Caco-2 (cell line): ENCODE measurements around the gene UBL4B. TPM values are rescaled to one million over a fixed set of nuclear protein-coding genes. Genes with fewer than 3 reads are reported as not detected.

Experiments used
- BruUV-seq: library from RNA; stranded (reverse); fragments of 400-500 nt; replicated peaks from 2 replicates; lab custom pipeline; 2021; lab: Mats Ljungman, UMichigan
- CTCF ChIA-PET: fragments of 300-600 bp; sonication (Branson Sonifier 250); formaldehyde crosslinking; loops from one replicate; lab custom pipeline; 2022; ENCODE audit warnings: antibody characterized with exemption; lab: Charles Lee
- POLR2A ChIA-PET: fragments of 300-600 bp; sonication (Branson Sonifier 250); formaldehyde crosslinking; loops from one replicate; lab custom pipeline; 2022; ENCODE audit warnings: antibody characterized with exemption; lab: Charles Lee
- DNase-seq, 2 experiments: peaks; one replicate each; pipeline versions ENCODE4 v3.0.0 to v3.0.0-alpha.2; 2020 to 2022
- H3K27me3 ChIP-seq: replicated peaks from 2 replicates; pipeline ENCODE4 v1.6.0; 2011; ENCODE audit warnings: low read length; ENCODE audit not compliant: control insufficient read depth, insufficient read depth
- H3K36me3 ChIP-seq: 2 replicates; pipeline ENCODE4 v1.5.1; 2011; ENCODE audit warnings: low read length; ENCODE audit not compliant: control insufficient read depth, insufficient read depth
- H3K4me1 ChIP-seq: fragments of 250-450 bp; sonication (Bioruptor Pico); 2 replicates; pipeline ENCODE4 v1.5.1; 2020; ENCODE audit warnings: mild to moderate bottlenecking
- H3K4me3 ChIP-seq: 2 replicates; pipeline ENCODE4 v1.5.1; 2011; ENCODE audit warnings: low read depth, mild to moderate bottlenecking, control low read depth, low read length
- H3K9me3 ChIP-seq: fragments of 250-450 bp; sonication (Bioruptor Pico); 2 replicates; pipeline ENCODE4 v1.5.1; 2020; ENCODE audit warnings: mild to moderate bottlenecking, moderate library complexity
- H3K27ac Mint-ChIP-seq: one replicate; pipeline ENCODE4 v1.8.0; 2022; ENCODE audit warnings: mixed read lengths; ENCODE audit not compliant: unreplicated experiment
- H3K27me3 Mint-ChIP-seq: one replicate; pipeline ENCODE4 v1.8.0; 2022; ENCODE audit warnings: mixed read lengths; ENCODE audit not compliant: insufficient read depth, unreplicated experiment
- H3K36me3 Mint-ChIP-seq: one replicate; pipeline ENCODE4 v1.8.0; 2022; ENCODE audit warnings: mild to moderate bottlenecking, mixed read lengths; ENCODE audit not compliant: insufficient read depth, unreplicated experiment
- H3K4me1 Mint-ChIP-seq: one replicate; pipeline ENCODE4 v1.8.0; 2022; ENCODE audit warnings: low read depth, mixed read lengths; ENCODE audit not compliant: unreplicated experiment
- H3K4me3 Mint-ChIP-seq: one replicate; pipeline ENCODE4 v1.8.0; 2022; ENCODE audit warnings: mild to moderate bottlenecking, moderate library complexity, mixed read lengths; ENCODE audit not compliant: unreplicated experiment
- H3K9me3 Mint-ChIP-seq: one replicate; pipeline ENCODE4 v1.8.0; 2022; ENCODE audit warnings: mixed read lengths; ENCODE audit not compliant: unreplicated experiment
- intact Hi-C: fragments of 100-400 bp; cut with micrococcal nuclease; formaldehyde crosslinking; loops from one replicate; pipeline ENCODE4 v1.10.0; 2022; ENCODE audit not compliant: unreplicated experiment
- total RNA-seq: library from RNA; stranded (reverse); gene quantifications from 2 replicates; pipeline ENCODE4 v1.2.3, GENCODE V29; 2022
- TF ChIP-seq, protein P1 (sequence below), 2 experiments: fragments of 200-600 bp in 1 of 2; IDR thresholded peaks; 1 replicate in 1 of 2; 2 replicates in 1 of 2; pipeline versions ENCODE4 v1.5.1 to v1.8.0; 2011 to 2022; ENCODE audit warnings: antibody characterized with exemption in 1 of 2, control low read depth in 1 of 2, inconsistent platforms in 1 of 2, low read depth in 1 of 2, low read length in 1 of 2, mild to moderate bottlenecking in 1 of 2, moderate library complexity in 1 of 2; ENCODE audit not compliant: insufficient read depth in 1 of 2, severe bottlenecking in 1 of 2, unreplicated experiment in 1 of 2

The UBL4B gene
- total RNA-seq, 1 experiment from 2014 or later: not detected

- no peaks in the 10 kb centered on the region for H3K27me3 ChIP-seq
- Mint-ChIP-seq H3K27me3 (no peaks in the 10 kb centered on the region), H3K4me3 (no peak overlapping the region), H3K9me3 (no peaks in the 10 kb centered on the region), H3K4me1 (peaks cover 4% of the 10 kb centered on the region), H3K36me3 (peaks cover 4% of the 10 kb centered on the region), H3K27ac (no peak overlapping the region)
- CTCF ChIA-PET: no interaction called here
- no TSS peak for BruUV-seq
- H3K4me1 ChIP-seq: no peaks in the 10 kb centered on the region
- H3K9me3 ChIP-seq: no peaks in the 10 kb centered on the region
- POLR2A ChIA-PET: no interaction called here
- no peak for DNase-seq
- H3K4me3 ChIP-seq: no peak overlapping the region
- no peaks in the 10 kb centered on the region for H3K36me3 ChIP-seq
- TF ChIP-seq, protein P1, sequence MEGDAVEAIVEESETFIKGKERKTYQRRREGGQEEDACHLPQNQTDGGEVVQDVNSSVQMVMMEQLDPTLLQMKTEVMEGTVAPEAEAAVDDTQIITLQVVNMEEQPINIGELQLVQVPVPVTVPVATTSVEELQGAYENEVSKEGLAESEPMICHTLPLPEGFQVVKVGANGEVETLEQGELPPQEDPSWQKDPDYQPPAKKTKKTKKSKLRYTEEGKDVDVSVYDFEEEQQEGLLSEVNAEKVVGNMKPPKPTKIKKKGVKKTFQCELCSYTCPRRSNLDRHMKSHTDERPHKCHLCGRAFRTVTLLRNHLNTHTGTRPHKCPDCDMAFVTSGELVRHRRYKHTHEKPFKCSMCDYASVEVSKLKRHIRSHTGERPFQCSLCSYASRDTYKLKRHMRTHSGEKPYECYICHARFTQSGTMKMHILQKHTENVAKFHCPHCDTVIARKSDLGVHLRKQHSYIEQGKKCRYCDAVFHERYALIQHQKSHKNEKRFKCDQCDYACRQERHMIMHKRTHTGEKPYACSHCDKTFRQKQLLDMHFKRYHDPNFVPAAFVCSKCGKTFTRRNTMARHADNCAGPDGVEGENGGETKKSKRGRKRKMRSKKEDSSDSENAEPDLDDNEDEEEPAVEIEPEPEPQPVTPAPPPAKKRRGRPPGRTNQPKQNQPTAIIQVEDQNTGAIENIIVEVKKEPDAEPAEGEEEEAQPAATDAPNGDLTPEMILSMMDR (IDR thresholded peaks at IDR 0.05; ENCODE audit: insufficient read depth in 1 of 2, low read depth in 1 of 2, low read length in 1 of 2, severe bottlenecking in 1 of 2, unreplicated experiment in 1 of 2): no peak
- intact Hi-C loops: no loop called here
Measured at GRCh38 chr1:110120960-110121561, 8.8 kb downstream of the UBL4B start.

- Mint-ChIP-seq H3K9me3 (no peaks in the 10 kb centered on the region), H3K4me1 (no peaks in the 10 kb centered on the region), H3K27ac (no peak overlapping the region), H3K36me3 (no peaks in the 10 kb centered on the region), H3K4me3 (no peak overlapping the region), H3K27me3 (no peaks in the 10 kb centered on the region)
- no peaks in the 10 kb centered on the region for H3K36me3 ChIP-seq
- no peaks in the 10 kb centered on the region for H3K4me1 ChIP-seq
- TF ChIP-seq, protein P1 (IDR thresholded peaks at IDR 0.05; ENCODE audit: insufficient read depth in 1 of 2, low read depth in 1 of 2, low read length in 1 of 2, severe bottlenecking in 1 of 2, unreplicated experiment in 1 of 2): no peak
- ChIA-PET POLR2A (no interaction called here), CTCF (no interaction called here)
- BruUV-seq: no TSS peak
- no peaks in the 10 kb centered on the region for H3K9me3 ChIP-seq
- H3K27me3 ChIP-seq: no peaks in the 10 kb centered on the region
- no peak for DNase-seq
- intact Hi-C loops: no loop called here
- H3K4me3 ChIP-seq: no peak overlapping the region
Measured at GRCh38 chr1:110123224-110123623, 11.0 kb downstream of the UBL4B start.

DNA sequence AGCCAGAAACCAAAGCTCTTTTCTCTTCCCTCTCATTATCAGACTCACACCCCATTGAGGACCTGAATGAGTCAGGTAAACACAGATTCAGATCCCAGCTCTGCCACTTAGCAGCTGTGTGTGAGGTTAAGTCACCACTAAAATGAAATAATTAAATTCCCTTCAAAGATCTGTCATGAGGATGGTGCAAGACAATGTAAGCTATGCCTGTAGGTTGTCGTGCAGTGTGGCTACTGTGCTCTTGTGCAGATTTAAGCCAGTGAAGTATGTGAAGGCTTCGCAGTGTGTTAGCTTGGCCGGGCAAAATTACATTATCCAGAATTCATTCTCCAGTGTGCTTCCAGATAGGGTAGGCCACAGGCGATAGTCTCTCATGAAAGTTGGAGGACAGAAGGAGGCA lies 13.6 kb downstream of the UBL4B start:
- no peaks in the 10 kb centered on the region for H3K4me1 Mint-ChIP-seq
- no peak overlapping the region for H3K27ac Mint-ChIP-seq
- no peaks in the 10 kb centered on the region for H3K36me3 ChIP-seq
- ChIA-PET POLR2A (no interaction called here), CTCF (no interaction called here)
- BruUV-seq: no TSS peak
- no peaks in the 10 kb centered on the region for H3K27me3 ChIP-seq
- H3K9me3 ChIP-seq: no peaks in the 10 kb centered on the region
- no peak for DNase-seq
- no peak overlapping the region for H3K4me3 ChIP-seq
- TF ChIP-seq, protein P1 (IDR thresholded peaks at IDR 0.05; ENCODE audit: insufficient read depth in 1 of 2, low read depth in 1 of 2, low read length in 1 of 2, severe bottlenecking in 1 of 2, unreplicated experiment in 1 of 2): no peak
- H3K4me3 Mint-ChIP-seq: no peak overlapping the region
- H3K4me1 ChIP-seq: no peaks in the 10 kb centered on the region
- intact Hi-C loops: no loop called here
- H3K36me3 Mint-ChIP-seq: no peaks in the 10 kb centered on the region
- no peaks in the 10 kb centered on the region for H3K9me3 Mint-ChIP-seq
- H3K27me3 Mint-ChIP-seq: no peaks in the 10 kb centered on the region
